GM19351 (cell line): ENCODE data around the gene ZNG1B.
"Not testable (repeated sequence)": the region's sequence is repeated elsewhere in the genome, so short reads cannot be mapped to it uniquely, and the experiment has no call there.

Experiments used
- ATAC-seq: cut with Tn5 transposase; IDR thresholded peaks from one replicate; pipeline ENCODE4 v1.9.1; 2021; ENCODE audit warnings: mild to moderate bottlenecking, moderate library complexity; ENCODE audit not compliant: unreplicated experiment

ZNG1B gene

GRCh38 chr2:113503094-113504042 is 65.9 kb downstream of the ZNG1B start:
- ATAC-seq = peak; percentile 70

GRCh38 chr2:113504081-113504480 is 66.6 kb downstream of the ZNG1B start:
- ATAC-seq = not testable (repeated sequence)

GRCh38 chr2:113507394-113508140 is 70.1 kb downstream of the ZNG1B start:
- not testable (repeated sequence) for ATAC-seq

GRCh38 chr2:113508187-113508586 is 70.7 kb downstream of the ZNG1B start:
- ATAC-seq = not testable (repeated sequence)

GRCh38 chr2:113510913-113511312 is 73.4 kb downstream of the ZNG1B start:
- not testable (repeated sequence) for ATAC-seq

- not testable (repeated sequence) for ATAC-seq
These were observed 74.4 kb downstream of the ZNG1B start for GRCh38 chr2:113511859-113512258.

- ATAC-seq = not testable (repeated sequence)
These were observed 78.0 kb downstream of the ZNG1B start for GRCh38 chr2:113515457-113515856.

- not testable (repeated sequence) for ATAC-seq
These were observed 78.5 kb downstream of the ZNG1B start for GRCh38 chr2:113515995-113516394.

GRCh38 chr2:113517025-113517424 is 79.5 kb downstream of the ZNG1B start:
- ATAC-seq = not testable (repeated sequence)

GRCh38 chr2:113520837-113521236 is 83.3 kb downstream of the ZNG1B start:
- ATAC-seq = not testable (repeated sequence)

GRCh38 chr2:113521492-113521891 is 84.0 kb downstream of the ZNG1B start:
- ATAC-seq = not testable (repeated sequence)

- not testable (repeated sequence) for ATAC-seq
These were observed 87.5 kb downstream of the ZNG1B start for GRCh38 chr2:113524986-113525385.

GRCh38 chr2:113527350-113528045 is 90.0 kb downstream of the ZNG1B start:
- ATAC-seq = peak; percentile 87

- ATAC-seq = not testable (repeated sequence)
These were observed 90.6 kb downstream of the ZNG1B start for GRCh38 chr2:113528126-113528525.

- ATAC-seq = not testable (repeated sequence)
These were observed 91.4 kb downstream of the ZNG1B start for GRCh38 chr2:113528904-113529303.

- ATAC-seq = not testable (repeated sequence)
These were observed 95.5 kb downstream of the ZNG1B start for GRCh38 chr2:113532991-113533390.

- ATAC-seq = not testable (repeated sequence)
These were observed 99.1 kb downstream of the ZNG1B start for GRCh38 chr2:113536573-113536972.

GRCh38 chr2:113540834-113541203 is 103.3 kb downstream of the ZNG1B start:
- ATAC-seq = not testable (repeated sequence)

GRCh38 chr2:113541204-113541975 is 103.9 kb downstream of the ZNG1B start:
- ATAC-seq = not testable (repeated sequence)

- ATAC-seq = not testable (repeated sequence)
These were observed 104.5 kb downstream of the ZNG1B start for GRCh38 chr2:113541976-113542485.
